ENCODE results near the gene BRMS1L.

The BRMS1L gene

GRCh38 chr14:35844494-35844893, 18.4 kb downstream of the BRMS1L start:
- H3K4me3 ChIP-seq (ENCODE audit: low read depth in 1 of 2, low read length in 2 of 2), result no peak overlapping the region

DNA sequence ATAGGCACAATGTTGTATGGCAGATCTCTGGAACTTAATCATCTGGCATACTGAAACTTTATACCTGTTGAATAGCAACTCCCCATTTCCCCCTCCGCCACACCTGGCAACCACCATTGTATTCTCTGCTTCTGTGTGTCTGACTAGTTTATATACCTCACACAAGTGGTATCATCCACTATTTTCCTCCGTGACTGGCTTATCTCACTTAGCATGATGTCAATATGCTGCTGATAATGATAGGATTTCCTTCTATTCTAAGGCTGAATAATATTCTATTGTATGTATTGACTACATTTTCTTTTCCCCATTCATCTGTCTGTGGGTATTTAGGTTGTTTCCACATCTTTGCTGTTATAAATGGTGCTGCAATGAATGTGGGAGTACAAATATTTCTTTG, 21.5 kb downstream of the BRMS1L start:
- H3K79me2 ChIP-seq (ENCODE audit: insufficient read depth, low read length), result no peaks in the 10 kb centered on the region
- H3K27ac ChIP-seq (ENCODE audit: low read length), result no peak overlapping the region
- ATAC-seq (ENCODE audit: insufficient read depth, low read depth) (no peak), DNase-seq (no peak)
- no peak overlapping the region for H2AFZ ChIP-seq (ENCODE audit: low read depth, low read length)
- no peak overlapping the region for H3K9ac ChIP-seq (ENCODE audit: low read depth, low read length)
- no peak overlapping the region for H3K4me3 ChIP-seq (ENCODE audit: low read depth in 1 of 2, low read length in 2 of 2)
- H3K9me3 ChIP-seq (ENCODE audit: insufficient read depth, low read length, severe bottlenecking), result peaks cover 8% of the 10 kb centered on the region
- H3K36me3 ChIP-seq (ENCODE audit: insufficient read depth, low read length), result peaks cover 58% of the 10 kb centered on the region
- no peaks in the 10 kb centered on the region for H3K4me1 ChIP-seq (ENCODE audit: insufficient read depth, low read length)
- no peaks in the 10 kb centered on the region for H3K27me3 ChIP-seq (ENCODE audit: insufficient read depth, low read length, poor library complexity)
- no peak overlapping the region for H3K4me2 ChIP-seq (ENCODE audit: insufficient read depth, low read length)
- H4K20me1 ChIP-seq (ENCODE audit: insufficient read depth, low read length), result no peaks in the 10 kb centered on the region
- TF ChIP-seq, protein P1, sequence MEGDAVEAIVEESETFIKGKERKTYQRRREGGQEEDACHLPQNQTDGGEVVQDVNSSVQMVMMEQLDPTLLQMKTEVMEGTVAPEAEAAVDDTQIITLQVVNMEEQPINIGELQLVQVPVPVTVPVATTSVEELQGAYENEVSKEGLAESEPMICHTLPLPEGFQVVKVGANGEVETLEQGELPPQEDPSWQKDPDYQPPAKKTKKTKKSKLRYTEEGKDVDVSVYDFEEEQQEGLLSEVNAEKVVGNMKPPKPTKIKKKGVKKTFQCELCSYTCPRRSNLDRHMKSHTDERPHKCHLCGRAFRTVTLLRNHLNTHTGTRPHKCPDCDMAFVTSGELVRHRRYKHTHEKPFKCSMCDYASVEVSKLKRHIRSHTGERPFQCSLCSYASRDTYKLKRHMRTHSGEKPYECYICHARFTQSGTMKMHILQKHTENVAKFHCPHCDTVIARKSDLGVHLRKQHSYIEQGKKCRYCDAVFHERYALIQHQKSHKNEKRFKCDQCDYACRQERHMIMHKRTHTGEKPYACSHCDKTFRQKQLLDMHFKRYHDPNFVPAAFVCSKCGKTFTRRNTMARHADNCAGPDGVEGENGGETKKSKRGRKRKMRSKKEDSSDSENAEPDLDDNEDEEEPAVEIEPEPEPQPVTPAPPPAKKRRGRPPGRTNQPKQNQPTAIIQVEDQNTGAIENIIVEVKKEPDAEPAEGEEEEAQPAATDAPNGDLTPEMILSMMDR (IDR thresholded peaks at IDR 0.05; ENCODE audit: borderline replicate concordance, extremely low read depth, low read length, poor library complexity, severe bottlenecking), result no peak
- TF ChIP-seq EZH2 (IDR thresholded peaks at IDR 0.05; ENCODE audit: borderline replicate concordance, low read depth, low read length, severe bottlenecking), result no peak

More at GRCh38 chr14:35844494-35844893, 18.4 kb downstream of the BRMS1L start:
- Histone ChIP-seq H4K20me1 (ENCODE audit: insufficient read depth, low read length) (no peaks in the 10 kb centered on the region), H2AFZ (ENCODE audit: low read depth, low read length) (no peak overlapping the region), H3K79me2 (ENCODE audit: insufficient read depth, low read length) (no peaks in the 10 kb centered on the region), H3K27ac (ENCODE audit: low read length) (no peak overlapping the region), H3K36me3 (ENCODE audit: insufficient read depth, low read length) (peaks cover 53% of the 10 kb centered on the region), H3K4me2 (ENCODE audit: insufficient read depth, low read length) (no peak overlapping the region), H3K27me3 (ENCODE audit: insufficient read depth, low read length, poor library complexity) (no peaks in the 10 kb centered on the region), H3K9me3 (ENCODE audit: insufficient read depth, low read length, severe bottlenecking) (peaks cover 15% of the 10 kb centered on the region), H3K4me1 (ENCODE audit: insufficient read depth, low read length) (no peaks in the 10 kb centered on the region), H3K9ac (ENCODE audit: low read depth, low read length) (no peak overlapping the region)
- TF ChIP-seq, protein P1 (IDR thresholded peaks at IDR 0.05; ENCODE audit: borderline replicate concordance, extremely low read depth, low read length, poor library complexity, severe bottlenecking), result no peak
- TF ChIP-seq EZH2 (IDR thresholded peaks at IDR 0.05; ENCODE audit: borderline replicate concordance, low read depth, low read length, severe bottlenecking), result no peak
- no peak for ATAC-seq (ENCODE audit: insufficient read depth, low read depth)
- no peak for DNase-seq

DNA sequence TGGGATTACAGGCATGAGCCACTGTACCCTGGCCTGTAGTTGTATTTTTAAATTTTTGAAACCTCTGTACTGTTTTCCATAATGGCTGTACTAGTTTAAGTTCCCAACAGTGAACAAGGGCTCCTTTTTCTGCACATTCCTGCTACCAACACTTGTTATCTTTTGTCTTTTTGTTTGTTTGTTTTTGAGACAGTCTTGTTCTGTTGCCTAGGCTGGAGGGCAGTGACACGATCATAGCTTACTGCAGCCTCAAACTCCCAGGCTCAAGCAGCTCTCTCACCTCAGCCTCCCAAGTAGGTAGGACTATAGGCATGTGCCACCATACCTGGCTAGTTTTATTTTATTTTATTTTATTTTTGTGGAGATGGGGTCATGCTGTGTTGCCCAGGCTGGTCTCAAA, 23.0 kb downstream of the BRMS1L start:
- Histone ChIP-seq H3K4me3 (ENCODE audit: low read depth in 1 of 2, low read length in 2 of 2) (no peak overlapping the region), H3K36me3 (ENCODE audit: insufficient read depth, low read length) (peaks cover 46% of the 10 kb centered on the region), H3K9me3 (ENCODE audit: insufficient read depth, low read length, severe bottlenecking) (peaks cover 5% of the 10 kb centered on the region), H3K27me3 (ENCODE audit: insufficient read depth, low read length, poor library complexity) (no peaks in the 10 kb centered on the region), H2AFZ (ENCODE audit: low read depth, low read length) (no peak overlapping the region), H3K4me1 (ENCODE audit: insufficient read depth, low read length) (no peaks in the 10 kb centered on the region), H3K79me2 (ENCODE audit: insufficient read depth, low read length) (no peaks in the 10 kb centered on the region), H3K27ac (ENCODE audit: low read length) (no peak overlapping the region), H4K20me1 (ENCODE audit: insufficient read depth, low read length) (no peaks in the 10 kb centered on the region), H3K4me2 (ENCODE audit: insufficient read depth, low read length) (no peak overlapping the region), H3K9ac (ENCODE audit: low read depth, low read length) (no peak overlapping the region)
- DNase-seq, result no peak
- no peak for ATAC-seq (ENCODE audit: insufficient read depth, low read depth)
- TF ChIP-seq EZH2 (IDR thresholded peaks at IDR 0.05; ENCODE audit: borderline replicate concordance, low read depth, low read length, severe bottlenecking), result no peak
- TF ChIP-seq, protein P1 (IDR thresholded peaks at IDR 0.05; ENCODE audit: borderline replicate concordance, extremely low read depth, low read length, poor library complexity, severe bottlenecking), result no peak

DNA sequence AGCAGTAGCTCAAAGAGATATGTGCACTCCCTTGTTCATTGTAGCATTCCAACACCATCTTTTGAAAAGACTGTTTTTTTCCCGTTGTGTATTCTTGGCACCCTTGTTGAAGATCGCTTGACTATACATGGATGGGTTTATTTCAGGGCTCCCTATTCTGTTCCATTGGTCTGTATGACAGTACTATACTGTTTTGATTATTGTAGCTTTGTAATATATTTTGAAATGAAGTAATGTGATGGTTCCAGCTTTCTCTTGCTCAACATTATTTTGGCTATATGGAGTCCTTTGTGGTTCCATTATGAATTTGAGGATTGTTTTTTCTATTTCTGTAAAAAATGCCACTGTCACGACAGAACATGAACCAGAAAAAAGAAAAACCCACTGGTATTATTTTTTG, 25.7 kb downstream of the BRMS1L start:
- Histone ChIP-seq H3K9ac (ENCODE audit: low read depth, low read length) (no peak overlapping the region), H2AFZ (ENCODE audit: low read depth, low read length) (no peak overlapping the region), H3K4me1 (ENCODE audit: insufficient read depth, low read length) (no peaks in the 10 kb centered on the region), H3K4me2 (ENCODE audit: insufficient read depth, low read length) (no peak overlapping the region), H3K27me3 (ENCODE audit: insufficient read depth, low read length, poor library complexity) (no peaks in the 10 kb centered on the region), H3K79me2 (ENCODE audit: insufficient read depth, low read length) (no peaks in the 10 kb centered on the region), H3K4me3 (ENCODE audit: low read depth in 1 of 2, low read length in 2 of 2) (no peak overlapping the region), H3K9me3 (ENCODE audit: insufficient read depth, low read length, severe bottlenecking) (peaks cover 5% of the 10 kb centered on the region), H3K36me3 (ENCODE audit: insufficient read depth, low read length) (peaks cover 29% of the 10 kb centered on the region), H4K20me1 (ENCODE audit: insufficient read depth, low read length) (no peaks in the 10 kb centered on the region), H3K27ac (ENCODE audit: low read length) (no peak overlapping the region)
- no peak for DNase-seq
- no peak for ATAC-seq (ENCODE audit: insufficient read depth, low read depth)
- TF ChIP-seq, protein P1 (IDR thresholded peaks at IDR 0.05; ENCODE audit: borderline replicate concordance, extremely low read depth, low read length, poor library complexity, severe bottlenecking), result no peak
- no peak for TF ChIP-seq EZH2 (IDR thresholded peaks at IDR 0.05; ENCODE audit: borderline replicate concordance, low read depth, low read length, severe bottlenecking)
